Measurements from ENCODE around the gene MKI67.
A peak's percentile ranks its signal among the peaks of the same experiment; 100 is the strongest.

MKI67 gene

GRCh38 chr10:128081720-128082119, 44.5 kb downstream of the MKI67 start:
- no peak for DNase-seq (ENCODE audit: low spot score)

- DNase-seq (ENCODE audit: low spot score) = no peak
These were observed 45.0 kb downstream of the MKI67 start for GRCh38 chr10:128081222-128081621.

GRCh38 chr10:128080641-128081040, 45.6 kb downstream of the MKI67 start:
- DNase-seq (ENCODE audit: low spot score) = no peak

DNA sequence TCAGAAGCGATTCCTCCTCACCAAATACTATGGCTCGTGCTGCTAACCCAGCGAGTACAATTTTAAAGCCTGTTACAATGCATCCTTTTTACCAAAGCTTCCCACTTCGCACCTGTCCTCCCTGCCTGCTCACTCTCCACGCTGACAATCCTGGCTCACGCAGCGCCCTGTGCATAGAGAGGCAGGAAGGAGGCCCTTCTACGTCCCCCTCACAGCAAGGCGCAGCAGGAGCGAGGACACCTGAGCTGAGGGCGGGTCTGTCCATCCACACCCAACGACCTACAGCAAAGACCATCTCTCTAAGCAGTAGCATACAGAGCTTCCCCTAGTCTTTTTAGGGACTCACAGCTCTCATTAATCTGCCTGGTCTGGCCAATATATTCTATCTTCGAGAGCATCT, 46.0 kb downstream of the MKI67 start:
- no peak for DNase-seq (ENCODE audit: low spot score)

DNA sequence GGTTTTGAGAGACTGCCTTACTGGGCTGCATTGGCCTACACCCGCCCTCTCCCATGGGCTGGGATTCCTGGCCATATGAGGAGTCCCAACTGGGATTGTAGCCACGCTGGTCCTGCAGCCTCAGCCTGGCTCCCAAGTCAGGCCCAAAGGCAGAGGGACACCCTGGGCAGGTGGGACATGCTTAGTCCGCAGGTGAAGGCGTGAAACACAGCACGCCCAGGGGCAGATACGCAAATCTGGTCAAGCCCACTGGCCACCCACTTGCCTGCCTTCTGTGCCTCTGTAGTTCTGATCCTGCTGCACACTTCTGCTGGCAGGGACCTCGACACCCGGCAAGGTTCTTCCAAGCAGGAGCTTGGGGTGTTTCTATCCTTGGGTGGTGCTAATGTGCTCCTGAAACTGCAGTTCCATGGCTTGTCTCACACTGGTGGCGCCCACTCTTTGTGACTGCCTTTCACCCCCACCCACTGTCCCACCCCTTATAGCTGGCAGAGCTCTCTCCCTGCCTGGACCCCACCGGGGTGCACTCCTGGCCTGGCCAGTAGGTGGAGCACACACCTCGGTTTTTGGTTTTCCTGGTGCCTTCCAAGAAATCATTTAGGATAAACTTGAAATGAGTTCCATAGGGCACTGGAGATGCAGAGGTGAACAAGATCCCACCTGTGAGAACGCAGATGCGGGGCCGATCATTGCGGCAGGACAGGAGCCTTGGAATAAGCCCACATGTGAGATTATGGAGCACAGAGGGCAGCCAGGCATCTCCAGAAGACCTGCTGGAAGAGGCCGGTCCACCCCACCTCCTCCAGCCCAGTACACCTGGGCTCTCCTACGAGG, 47.9 kb downstream of the MKI67 start:
- DNase-seq (ENCODE audit: low spot score) = peak; percentile 78

GRCh38 chr10:128077155-128077875, 48.9 kb downstream of the MKI67 start:
- no peak for DNase-seq (ENCODE audit: low spot score)

DNA sequence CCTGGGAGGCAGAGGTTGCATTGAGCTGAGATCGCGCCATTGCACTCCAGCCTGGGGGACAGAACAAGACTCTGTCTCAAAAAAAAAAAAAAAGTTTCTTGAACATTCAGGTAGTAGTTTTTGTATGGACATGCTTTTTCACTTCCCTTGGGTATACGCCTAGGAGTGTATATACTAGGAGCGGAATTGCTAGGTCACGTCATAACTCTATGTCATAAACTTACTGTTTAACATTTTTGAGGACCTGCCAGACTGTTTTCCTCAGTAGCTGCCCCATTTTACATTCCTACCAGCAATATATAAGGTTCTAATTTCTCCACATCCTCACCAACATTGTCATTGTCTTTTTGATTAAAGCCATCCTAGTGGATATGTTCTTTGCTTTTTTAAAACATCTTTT, 51.6 kb downstream of the MKI67 start:
- DNase-seq (ENCODE audit: low spot score) = no peak

DNA sequence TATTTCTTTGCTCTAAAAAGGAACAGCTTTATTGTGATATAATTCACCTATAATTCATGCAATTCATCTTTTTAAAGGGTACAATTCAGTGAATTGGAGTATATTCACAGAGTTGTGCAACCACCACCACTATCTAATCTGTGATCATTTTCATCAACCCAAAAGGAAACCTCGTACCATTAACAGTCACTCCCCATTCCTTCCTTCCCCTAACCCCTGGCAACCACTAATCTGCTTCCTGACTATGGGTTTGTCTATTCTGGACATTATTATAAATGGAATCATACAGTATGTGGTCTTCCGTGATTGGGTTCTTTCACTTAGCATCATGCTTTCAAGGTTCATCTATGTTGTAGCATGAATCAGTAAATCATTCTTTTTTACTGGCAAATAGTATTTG, 52.3 kb downstream of the MKI67 start:
- DNase-seq (ENCODE audit: low spot score) = no peak

- DNase-seq (ENCODE audit: low spot score) = no peak
These were observed 53.1 kb downstream of the MKI67 start for GRCh38 chr10:128072941-128073645.

- DNase-seq (ENCODE audit: low spot score) = no peak
These were observed 54.2 kb downstream of the MKI67 start for GRCh38 chr10:128072046-128072445.

DNA sequence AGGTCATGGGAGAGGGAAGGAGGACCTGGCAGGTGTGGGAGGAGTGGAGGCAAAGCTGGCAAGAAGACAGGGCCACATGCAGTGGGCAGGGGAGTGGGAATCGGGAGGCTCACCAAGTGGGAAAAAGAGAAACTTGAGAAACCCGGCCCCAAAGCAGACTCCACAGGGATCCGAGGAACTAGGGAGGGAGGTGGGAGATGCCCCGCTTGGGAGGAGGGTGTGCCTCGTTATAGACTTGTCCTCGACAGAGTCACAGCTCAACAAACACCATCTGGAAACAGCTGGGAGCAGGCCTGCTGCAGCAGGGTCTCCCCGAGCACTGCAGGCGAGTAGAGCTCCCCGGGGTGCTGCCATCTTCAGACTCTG, 54.8 kb downstream of the MKI67 start:
- DNase-seq (ENCODE audit: low spot score) = no peak

DNA sequence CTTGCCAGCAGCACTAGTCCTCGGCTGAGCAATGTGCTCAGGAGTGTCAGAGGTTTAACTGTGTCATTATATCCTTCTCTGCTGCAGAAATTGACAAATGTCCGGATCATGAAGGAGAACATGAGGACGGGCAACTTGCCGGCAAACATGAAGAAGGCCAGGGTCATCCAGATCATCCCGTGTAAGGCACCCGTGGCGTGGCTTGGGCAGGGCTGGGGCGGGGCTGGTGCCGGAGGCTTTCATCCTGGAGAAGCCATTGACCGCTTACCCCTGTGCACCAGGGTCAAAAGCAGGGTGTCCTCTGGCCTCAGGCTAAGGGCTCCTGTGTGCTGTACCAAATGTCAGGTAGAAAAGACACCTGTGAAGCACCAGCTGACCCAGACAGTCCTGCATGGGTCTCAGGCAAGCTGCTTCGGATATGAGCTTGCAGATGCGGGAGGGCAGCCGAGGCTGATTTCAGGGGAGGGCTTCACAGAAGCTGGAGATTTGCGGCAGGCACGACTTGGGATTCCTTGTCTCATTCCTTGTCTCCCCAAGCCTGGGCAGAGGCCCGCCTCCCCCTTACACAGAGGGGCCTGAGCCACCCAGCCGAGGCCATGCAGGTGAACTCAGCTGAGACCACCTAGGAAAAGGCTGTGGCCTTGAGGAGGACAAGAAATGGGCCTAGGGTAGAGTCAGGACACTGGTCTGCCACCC, 55.4 kb downstream of the MKI67 start:
- no peak for DNase-seq (ENCODE audit: low spot score)

GRCh38 chr10:128070161-128070560, 56.1 kb downstream of the MKI67 start:
- DNase-seq (ENCODE audit: low spot score) = no peak

DNA sequence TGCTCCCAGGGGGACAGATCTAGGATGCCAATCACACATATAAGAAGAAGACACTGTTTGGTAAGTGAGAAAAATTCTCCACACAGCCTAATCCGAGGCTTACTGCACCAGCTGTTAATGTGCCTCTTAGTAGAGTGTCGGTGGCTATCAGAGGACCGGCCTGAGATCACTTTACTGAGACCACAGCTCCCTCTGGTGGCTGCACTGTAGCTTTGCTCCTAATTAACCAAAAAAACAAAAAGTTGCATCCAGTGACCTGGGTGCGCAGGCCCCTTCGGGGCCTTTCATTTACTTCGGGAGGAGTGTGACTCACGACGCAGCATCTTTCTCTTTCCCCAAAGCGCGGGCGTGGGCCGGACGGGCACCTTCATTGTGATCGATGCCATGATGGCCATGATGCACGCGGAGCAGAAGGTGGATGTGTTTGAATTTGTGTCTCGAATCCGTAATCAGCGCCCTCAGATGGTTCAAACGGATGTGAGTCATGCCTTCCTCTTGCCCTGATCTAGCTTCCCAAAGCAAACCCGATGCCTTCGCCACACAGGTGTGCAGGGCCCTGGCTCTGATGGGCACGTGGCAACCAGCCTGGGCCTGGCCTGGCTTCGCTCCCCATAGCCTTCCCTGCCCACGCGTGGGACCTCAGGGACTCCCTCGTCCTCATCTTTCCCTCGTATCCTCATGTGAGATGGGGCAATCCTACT, 56.7 kb downstream of the MKI67 start:
- DNase-seq (ENCODE audit: low spot score) = peak; percentile 76

- DNase-seq (ENCODE audit: low spot score) = no peak
These were observed 57.6 kb downstream of the MKI67 start for GRCh38 chr10:128068398-128069285.

- no peak for DNase-seq (ENCODE audit: low spot score)
These were observed 58.4 kb downstream of the MKI67 start for GRCh38 chr10:128067691-128068397.

GRCh38 chr10:128066870-128067382, 59.3 kb downstream of the MKI67 start:
- DNase-seq (ENCODE audit: low spot score) = no peak

DNA sequence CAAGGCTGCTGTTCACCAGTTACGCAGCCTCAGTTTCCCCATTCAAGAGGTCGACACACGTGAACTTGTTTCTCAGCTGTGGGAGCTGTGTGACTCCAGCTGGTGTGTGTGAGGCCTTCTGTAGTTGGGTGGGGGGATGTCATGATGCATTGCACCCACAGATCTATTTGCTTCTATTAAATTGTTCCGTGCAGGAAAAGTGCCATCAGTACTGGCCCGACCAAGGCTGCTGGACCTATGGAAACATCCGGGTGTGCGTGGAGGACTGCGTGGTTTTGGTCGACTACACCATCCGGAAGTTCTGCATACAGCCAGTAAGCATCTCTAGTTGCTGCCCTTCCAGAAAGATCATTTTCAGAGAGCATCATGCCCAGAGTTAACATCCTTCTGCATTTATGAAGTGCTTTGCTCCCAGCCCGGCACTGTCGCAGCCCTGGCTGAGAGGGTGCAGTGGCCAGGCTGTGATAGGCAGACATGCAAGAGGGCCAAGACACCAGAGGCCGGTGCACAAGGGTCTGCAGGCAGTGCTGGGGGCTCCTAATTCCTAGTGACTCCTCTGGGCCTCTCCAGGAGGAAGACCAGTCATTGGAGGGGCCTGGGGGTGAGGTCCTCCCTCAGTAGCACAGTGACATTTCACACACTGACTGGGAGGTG, 60.2 kb downstream of the MKI67 start:
- no peak for DNase-seq (ENCODE audit: low spot score)

GRCh38 chr10:128064970-128065580, 61.1 kb downstream of the MKI67 start:
- DNase-seq (ENCODE audit: low spot score) = no peak

Data from D341Med (cell line).